OCI-M2 (cell line): ENCODE measurements around the gene PRSS27.
A peak's percentile ranks its signal among the peaks of the same experiment; 100 is the strongest.

Experiments used
- DNase-seq: peaks from one replicate; lab custom pipeline; 2025; ENCODE audit not compliant: unreplicated experiment; lab: John Stamatoyannopoulos, UW

The PRSS27 gene

GRCh38 chr16:2752035-2752849, 32.2 kb upstream of the PRSS27 start, which contains the start of gene SRRM2:
Gene SRRM2, plus strand, starts transcription at chr16:2752638. Its CDS starts 3,727 bp downstream, at chr16:2756365.
- peak; percentile 77 for DNase-seq

GRCh38 chr16:2751577-2752034, 31.6 kb upstream of the PRSS27 start:
- DNase-seq, result no peak

- DNase-seq, result no peak
Observed at GRCh38 chr16:2749936-2750335, 29.9 kb upstream of the PRSS27 start.

- no peak for DNase-seq
Observed at GRCh38 chr16:2749476-2749875, 29.5 kb upstream of the PRSS27 start.

GRCh38 chr16:2748757-2749455, 28.9 kb upstream of the PRSS27 start:
- DNase-seq, result no peak

GRCh38 chr16:2745961-2746360, 25.9 kb upstream of the PRSS27 start:
- no peak for DNase-seq

GRCh38 chr16:2745116-2745890, 25.3 kb upstream of the PRSS27 start:
- no peak for DNase-seq

- no peak for DNase-seq
Observed at GRCh38 chr16:2744711-2745110, 24.7 kb upstream of the PRSS27 start.

GRCh38 chr16:2743007-2743810, 23.2 kb upstream of the PRSS27 start:
- no peak for DNase-seq

GRCh38 chr16:2742323-2743006, 22.4 kb upstream of the PRSS27 start:
- DNase-seq, result no peak

GRCh38 chr16:2741168-2741567, 21.1 kb upstream of the PRSS27 start:
- no peak for DNase-seq

- no peak for DNase-seq
Observed at GRCh38 chr16:2740476-2740875, 20.5 kb upstream of the PRSS27 start.

- no peak for DNase-seq
Observed at GRCh38 chr16:2739625-2740430, 19.8 kb upstream of the PRSS27 start.

GRCh38 chr16:2738615-2739014, 18.6 kb upstream of the PRSS27 start:
- no peak for DNase-seq

- no peak for DNase-seq
Observed at GRCh38 chr16:2737895-2738418, 17.9 kb upstream of the PRSS27 start.

GRCh38 chr16:2737238-2737605, 17.2 kb upstream of the PRSS27 start:
- no peak for DNase-seq

- no peak for DNase-seq
Observed at GRCh38 chr16:2736476-2737237, 16.6 kb upstream of the PRSS27 start.

GRCh38 chr16:2734844-2735515, 15.0 kb upstream of the PRSS27 start:
- DNase-seq, result no peak
